Activated CD4-positive, alpha-beta T cell treated with anti-CD3 and anti-CD28 coated beads, Interleukin-2, amount 50 U/mL, for 4 hours (primary cell): ENCODE measurements around the gene TEX264.
A peak's percentile ranks its signal among the peaks of the same experiment; 100 is the strongest.

ENCODE experiments used
- DNase-seq, 2 experiments: peaks; one replicate each; pipeline ENCODE4 v3.0.0-alpha.2; 2020

Gene TEX264

GRCh38 chr3:51675201-51675611 lies 4.2 kb downstream of the TEX264 start:
- peak in 1 of 2 experiments; percentile 11 for DNase-seq

GRCh38 chr3:51676102-51676640 lies 5.1 kb downstream of the TEX264 start:
- DNase-seq, result no peak

GRCh38 chr3:51677358-51677757 lies 6.3 kb downstream of the TEX264 start:
- DNase-seq, result no peak

- no peak for DNase-seq
These were observed 7.1 kb downstream of the TEX264 start for GRCh38 chr3:51678186-51678585.

- no peak for DNase-seq
These were observed 7.6 kb downstream of the TEX264 start for GRCh38 chr3:51678641-51679040.

- DNase-seq, result no peak
These were observed 8.3 kb downstream of the TEX264 start for GRCh38 chr3:51679318-51679717.

- no peak for DNase-seq
These were observed 8.7 kb downstream of the TEX264 start for GRCh38 chr3:51679777-51680176.

- DNase-seq, result no peak
These were observed 9.1 kb downstream of the TEX264 start for GRCh38 chr3:51680196-51680595.

GRCh38 chr3:51680663-51681230 lies 9.7 kb downstream of the TEX264 start:
- no peak for DNase-seq

- peak; percentile 44 to 45 for DNase-seq
These were observed 10.4 kb downstream of the TEX264 start for GRCh38 chr3:51681453-51681852.

- DNase-seq, result peak; percentile 66 to 67
These were observed 11.0 kb downstream of the TEX264 start for GRCh38 chr3:51682079-51682478.

- DNase-seq, result no peak
These were observed 11.5 kb downstream of the TEX264 start for GRCh38 chr3:51682526-51682925.

GRCh38 chr3:51683566-51683965 lies 12.5 kb downstream of the TEX264 start:
- no peak for DNase-seq

- no peak for DNase-seq
These were observed 14.1 kb downstream of the TEX264 start for GRCh38 chr3:51684971-51685751.

GRCh38 chr3:51686056-51686455 lies 15.0 kb downstream of the TEX264 start:
- DNase-seq, result no peak

- peak; percentile 70 to 72 for DNase-seq
These were observed 15.6 kb downstream of the TEX264 start for GRCh38 chr3:51686512-51687215.

GRCh38 chr3:51687431-51688205 lies 16.6 kb downstream of the TEX264 start:
- no peak for DNase-seq

GRCh38 chr3:51688206-51688600 lies 17.2 kb downstream of the TEX264 start:
- no peak for DNase-seq

- DNase-seq, result no peak
These were observed 20.0 kb downstream of the TEX264 start for GRCh38 chr3:51691021-51691420.

GRCh38 chr3:51691949-51692348 lies 20.9 kb downstream of the TEX264 start:
- DNase-seq, result no peak

- no peak for DNase-seq
These were observed 21.9 kb downstream of the TEX264 start for GRCh38 chr3:51692980-51693395.

- no peak for DNase-seq
These were observed 25.9 kb downstream of the TEX264 start for GRCh38 chr3:51696954-51697353.

GRCh38 chr3:51698209-51698608 lies 27.2 kb downstream of the TEX264 start:
- no peak for DNase-seq
